ENCODE data around the gene MTHFS. TPM values are rescaled to one million over a fixed set of nuclear protein-coding genes. Genes with fewer than 3 reads are reported as not detected.

MTHFS gene
- total RNA-seq, 1 donor from 2014 or later, result 16.1 TPM

DNA sequence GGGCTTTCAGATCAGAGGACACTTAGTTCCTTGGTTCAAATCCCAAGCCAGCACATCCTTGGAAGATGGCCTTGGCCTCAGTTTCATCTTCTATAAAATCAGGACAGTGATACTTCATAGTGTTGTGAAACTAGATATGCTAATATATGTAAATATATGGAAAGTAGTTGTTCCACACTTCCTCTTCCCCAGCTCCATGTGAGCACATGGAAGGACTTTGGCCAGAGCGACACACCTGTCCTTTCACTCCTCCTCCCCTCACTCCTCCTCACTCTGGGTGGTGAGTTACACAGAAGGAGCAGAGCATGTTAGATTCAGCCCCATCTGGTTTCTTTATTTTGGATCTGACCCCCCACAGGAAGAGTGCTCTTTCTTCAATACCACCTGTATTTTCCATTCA is 65.2 kb downstream of the MTHFS start:
- intact Hi-C loops (cut with micrococcal nuclease), result no loop called here
- no peak for DNase-seq
- ATAC-seq, result no peak

DNA sequence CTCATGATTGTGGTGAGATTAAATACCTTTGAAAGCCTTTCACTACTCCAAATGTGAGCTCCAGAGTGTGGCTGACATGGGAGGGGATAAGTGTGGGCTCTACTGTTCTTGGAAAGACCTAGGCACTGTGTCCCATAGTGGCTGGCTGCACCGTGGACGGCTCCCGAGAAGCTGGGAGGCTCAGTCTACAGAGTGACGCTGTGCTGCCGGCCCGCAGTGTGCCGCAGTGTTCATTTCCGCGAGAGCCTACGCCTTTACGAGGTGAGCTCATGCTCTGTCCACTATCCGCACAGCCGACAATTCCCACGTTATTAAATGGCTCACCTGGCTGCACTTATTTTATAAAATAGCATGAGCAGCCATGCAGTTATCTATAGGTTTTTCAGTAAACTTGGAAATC is 66.9 kb downstream of the MTHFS start:
- DNase-seq, result no peak
- ATAC-seq, result no peak
- intact Hi-C loops (cut with micrococcal nuclease), result no loop called here

DNA sequence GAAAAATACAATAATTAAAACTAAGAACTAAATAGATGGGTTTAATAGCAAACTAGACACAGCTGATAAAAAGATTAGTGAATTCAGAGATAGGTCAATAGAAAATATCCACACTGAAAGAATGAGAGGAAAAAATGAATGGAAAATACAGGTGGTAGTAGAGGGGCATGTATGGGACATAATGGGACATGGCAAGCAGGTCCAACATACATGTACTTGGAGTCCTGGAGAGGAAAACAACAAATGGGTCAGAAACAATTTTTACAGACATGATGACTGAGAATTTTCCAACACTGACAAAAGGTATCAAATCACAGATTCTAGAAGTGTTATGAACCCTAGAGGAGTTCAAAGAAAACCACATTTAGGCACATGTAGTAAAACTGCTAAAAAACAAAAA is 68.4 kb downstream of the MTHFS start:
- no peak for DNase-seq
- no peak for ATAC-seq
- intact Hi-C loops (cut with micrococcal nuclease), result no loop called here

DNA sequence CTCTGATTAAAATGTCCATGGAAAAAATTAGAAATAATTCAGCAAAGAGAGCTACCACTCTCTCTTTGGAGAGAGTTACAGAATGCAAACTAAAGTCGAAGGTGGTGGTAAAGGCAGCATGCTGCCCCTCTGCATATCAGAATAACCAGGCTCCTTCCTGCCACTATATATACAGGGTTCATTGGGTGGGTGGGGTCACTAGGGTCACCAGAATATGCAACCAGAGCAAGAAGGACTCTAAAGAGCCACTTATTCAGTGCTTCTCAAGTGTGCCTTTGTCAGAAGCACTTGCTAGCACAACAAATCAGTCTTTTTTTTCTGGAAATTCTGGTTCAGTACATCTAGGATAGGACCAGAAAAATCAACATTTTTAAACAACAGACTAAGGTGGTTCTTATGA is 70.0 kb downstream of the MTHFS start:
- intact Hi-C loops (cut with micrococcal nuclease), result no loop called here
- ATAC-seq (no peak), DNase-seq (no peak)

DNA sequence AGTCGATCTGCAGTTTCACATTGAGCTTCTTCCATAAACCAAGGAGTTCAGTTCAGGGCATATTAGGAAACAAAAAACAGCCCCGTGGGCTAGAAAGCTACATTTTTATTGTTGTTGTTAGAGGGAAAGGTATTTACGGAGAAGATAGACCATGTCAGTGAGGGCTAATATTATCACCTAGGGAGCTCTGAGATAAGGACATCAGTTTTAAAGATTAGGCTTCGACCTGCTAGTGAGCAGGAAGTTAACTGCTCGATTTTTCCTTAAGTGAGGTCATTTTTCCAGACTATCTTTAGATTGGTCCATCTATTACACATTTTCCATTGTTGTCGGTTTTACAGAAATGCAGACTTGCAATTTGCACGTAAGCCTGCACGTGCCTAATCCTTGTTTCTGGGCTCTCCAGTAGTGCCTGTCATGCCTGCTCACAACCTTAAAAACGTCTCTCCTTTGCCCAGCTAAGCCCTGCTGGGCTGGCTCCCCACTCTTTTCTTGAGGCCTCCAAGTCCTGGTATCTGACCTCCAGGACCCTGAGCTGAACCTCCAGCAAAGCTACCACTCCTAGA is 72.6 kb downstream of the MTHFS start:
- ATAC-seq (no peak), DNase-seq (no peak)
- intact Hi-C loops (cut with micrococcal nuclease), result no loop called here

DNA sequence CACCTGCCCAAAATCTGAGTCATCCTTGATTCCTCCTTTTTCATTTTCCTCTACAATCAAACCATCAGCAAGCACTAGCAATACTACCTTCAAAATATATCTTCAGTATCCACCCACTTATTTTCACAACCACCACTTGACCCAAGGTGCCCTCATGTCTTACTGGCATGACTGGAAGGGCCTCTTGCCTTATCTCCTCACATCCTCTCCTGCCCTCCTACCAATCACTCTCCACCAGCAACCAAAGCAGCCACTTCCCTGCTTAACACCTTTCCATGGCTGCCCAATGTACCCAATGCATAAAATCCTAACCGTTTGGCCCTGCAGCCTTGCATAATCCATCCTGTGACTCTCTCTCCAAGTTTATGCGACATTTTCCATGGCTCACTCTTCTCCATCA is 76.0 kb downstream of the MTHFS start:
- no peak for DNase-seq
- intact Hi-C loops (cut with micrococcal nuclease), result no loop called here
- ATAC-seq, result no peak

DNA sequence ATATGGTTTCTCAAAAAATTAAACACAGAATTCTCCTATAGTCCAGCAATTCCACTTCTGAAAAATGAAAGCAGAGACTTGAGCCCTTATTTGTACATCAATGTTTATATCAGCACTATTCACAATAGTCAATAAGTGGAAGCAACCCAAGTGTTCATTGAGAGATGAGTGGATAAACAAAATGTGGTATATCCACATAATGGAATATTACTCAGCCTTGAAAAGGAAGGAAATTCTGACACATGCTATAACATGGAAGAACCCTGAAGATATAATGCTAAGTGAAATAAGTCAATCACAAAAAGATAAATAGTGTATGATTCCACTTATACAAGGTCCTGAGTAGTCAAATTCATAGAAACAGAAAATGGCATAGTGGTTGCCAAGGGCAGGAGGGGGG is 76.6 kb downstream of the MTHFS start:
- DNase-seq (no peak), ATAC-seq (no peak)
- intact Hi-C loops (cut with micrococcal nuclease), result no loop called here

DNA sequence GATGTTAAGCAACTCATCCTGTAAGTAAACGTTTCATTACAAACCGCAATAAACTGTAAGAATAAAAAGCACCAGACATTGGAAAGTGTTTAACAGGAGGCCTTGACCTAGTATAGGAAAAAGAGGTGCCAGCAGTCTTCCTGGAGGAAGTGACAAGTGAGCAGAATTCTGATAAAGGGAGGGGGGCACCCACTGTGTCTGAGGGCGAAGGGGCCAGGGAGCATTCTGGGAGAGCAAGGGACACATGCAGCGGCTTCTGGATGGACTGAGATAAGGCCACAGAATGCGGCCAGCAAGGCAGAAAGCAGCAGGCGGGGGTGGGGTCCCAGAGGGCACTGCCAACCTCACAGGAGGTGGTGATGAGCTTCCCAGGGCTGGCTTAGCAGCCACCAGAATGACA is 80.2 kb downstream of the MTHFS start:
- intact Hi-C loops (cut with micrococcal nuclease), result no loop called here
- DNase-seq, result no peak
- ATAC-seq, result no peak

DNA sequence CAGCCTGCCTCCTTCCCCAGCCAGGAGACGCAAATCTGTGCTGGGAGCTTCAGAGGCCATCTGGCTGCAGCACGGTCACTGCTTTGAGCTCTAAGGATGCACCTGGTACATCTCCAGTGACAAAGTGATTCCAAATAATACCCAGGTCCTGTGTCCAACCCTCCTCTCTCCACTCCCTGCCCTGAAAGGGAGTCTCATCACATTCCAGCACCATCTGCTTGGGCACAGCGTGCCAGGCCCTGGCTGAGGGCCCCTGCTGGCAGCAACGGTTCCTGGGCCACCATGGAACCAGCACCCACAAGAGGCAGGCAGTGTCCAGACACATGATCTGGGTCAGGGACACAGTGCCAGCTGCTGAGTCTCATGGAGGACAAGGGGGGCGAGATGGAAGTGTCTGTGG is 81.3 kb downstream of the MTHFS start:
- intact Hi-C loops (cut with micrococcal nuclease), result no loop called here
- peak; percentile 74 for ATAC-seq
- DNase-seq, result peak; percentile 66

DNA sequence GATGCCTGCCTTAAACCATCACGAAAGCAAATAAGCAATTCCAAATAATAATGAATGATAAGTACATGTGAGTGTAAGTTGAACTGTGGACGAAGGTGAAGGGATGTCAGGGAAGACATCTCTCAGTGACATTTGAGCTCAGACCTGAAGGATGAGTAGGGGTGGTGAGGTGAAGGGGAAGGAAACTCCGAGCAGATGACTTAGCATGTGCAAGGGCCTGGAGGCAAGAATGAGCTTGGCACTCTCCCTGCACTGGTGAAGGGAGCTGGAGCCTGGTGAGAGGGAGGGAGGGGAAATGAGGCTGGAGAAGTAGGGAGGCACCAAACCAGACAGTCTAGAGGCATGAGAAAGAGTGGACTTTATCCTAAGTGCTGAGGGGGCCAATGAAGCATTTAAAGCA is 84.3 kb downstream of the MTHFS start:
- no peak for ATAC-seq
- intact Hi-C loops (cut with micrococcal nuclease), result no loop called here
- no peak for DNase-seq

DNA sequence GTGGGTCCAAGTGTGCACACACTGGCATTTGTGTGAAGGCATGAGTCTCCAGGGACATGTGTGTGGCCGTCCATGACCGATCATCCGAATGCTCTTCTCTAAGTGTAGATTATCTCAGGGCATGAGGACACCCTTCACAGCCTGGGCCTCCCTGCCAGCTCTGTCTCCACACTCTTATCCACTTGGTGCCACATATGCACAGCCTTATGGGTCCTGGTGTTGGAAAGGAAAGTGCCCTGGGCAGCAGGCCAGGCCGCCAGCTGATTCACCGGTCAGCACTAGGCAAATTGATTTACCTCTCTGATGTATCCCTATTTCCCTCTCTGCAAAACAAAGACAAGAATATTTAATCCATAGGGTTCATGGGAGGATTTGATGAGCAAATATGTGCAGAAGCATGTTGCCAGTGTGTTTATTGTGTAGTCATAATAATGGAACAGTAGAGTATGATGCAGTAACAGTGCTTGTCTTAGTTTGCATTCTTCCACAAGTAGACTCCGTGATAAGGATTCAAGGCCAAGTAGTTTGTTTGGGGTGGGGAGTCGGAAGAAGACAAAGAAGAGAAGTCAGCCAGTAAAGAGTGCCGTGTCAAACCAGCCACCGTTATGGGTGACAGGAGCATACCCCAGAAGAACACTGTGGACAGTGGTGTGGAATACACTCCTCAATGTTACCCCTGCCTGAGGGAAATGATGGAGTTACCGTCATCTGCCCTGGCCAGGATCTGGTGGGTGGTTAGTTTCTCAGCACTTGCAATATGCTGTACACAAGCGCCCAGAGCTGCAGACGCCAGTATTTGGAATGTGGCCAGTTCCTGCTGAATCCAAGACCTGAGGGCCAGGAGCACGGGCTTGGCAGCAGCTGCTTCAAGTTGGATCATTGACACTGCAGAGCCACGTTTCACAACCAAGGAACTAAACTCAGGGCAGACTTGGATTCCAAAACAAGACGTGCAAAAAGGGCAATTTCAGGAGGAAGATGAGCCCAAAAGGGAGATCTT is 85.1 kb downstream of the MTHFS start:
- DNase-seq, result peak; percentile 84
- intact Hi-C loops (cut with micrococcal nuclease), result no loop called here
- peak; percentile 93 for ATAC-seq

DNA sequence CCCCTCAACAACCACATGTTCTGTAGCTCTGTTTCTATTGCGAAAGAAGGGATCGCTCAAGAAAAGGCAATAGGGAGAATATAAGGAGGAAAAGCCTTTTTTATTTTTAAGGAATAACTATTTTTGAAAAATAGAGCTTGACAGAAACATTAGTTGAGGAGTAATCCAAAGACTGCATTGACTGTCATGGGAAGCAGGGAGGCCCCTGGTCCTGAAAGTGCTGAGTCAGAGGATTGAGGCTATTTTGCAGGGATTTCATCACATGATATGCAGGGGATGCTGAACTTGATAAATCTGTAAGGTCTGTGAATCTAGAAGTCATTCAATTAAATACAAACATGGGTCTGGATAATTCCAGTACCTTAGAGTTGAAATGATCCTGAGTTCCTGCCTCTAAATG is 92.0 kb downstream of the MTHFS start:
- DNase-seq, result no peak
- ATAC-seq, result no peak
- intact Hi-C loops (cut with micrococcal nuclease), result no loop called here

DNA sequence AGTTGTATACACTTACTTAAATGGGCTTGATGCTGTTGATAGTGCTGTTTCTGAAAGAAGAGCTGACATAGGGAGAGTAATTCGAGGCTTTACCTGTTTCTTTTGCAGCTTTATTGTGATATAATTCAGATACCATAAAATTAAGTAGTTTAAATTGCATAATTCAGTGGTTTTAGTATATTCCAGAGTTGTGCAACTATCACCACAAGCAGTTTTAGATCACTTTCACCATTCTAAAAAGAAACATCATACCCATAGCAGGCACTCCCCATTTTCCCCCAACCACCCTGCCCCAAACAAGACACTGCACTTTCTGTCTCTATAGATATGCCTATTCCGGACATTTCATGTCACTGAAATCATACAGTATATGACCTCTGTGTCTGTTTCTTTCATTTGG is 98.5 kb downstream of the MTHFS start:
- intact Hi-C loops (cut with micrococcal nuclease), result no loop called here
- ATAC-seq (no peak), DNase-seq (no peak)

Other genes starting within 250 kb of the MTHFS start
- gene BCL2A1, start 74.2 kb upstream of the MTHFS start, total RNA-seq, result 0.55 TPM
- 67.6 TPM for gene ZFAND6, start 162.7 kb upstream of the MTHFS start, total RNA-seq